Measurements from ENCODE around the gene PPP1R12B. TPM values are rescaled to one million over a fixed set of nuclear protein-coding genes. Genes with fewer than 3 reads are reported as not detected.
A peak's percentile ranks its signal among the peaks of the same experiment; 100 is the strongest.

The PPP1R12B gene, protein sequence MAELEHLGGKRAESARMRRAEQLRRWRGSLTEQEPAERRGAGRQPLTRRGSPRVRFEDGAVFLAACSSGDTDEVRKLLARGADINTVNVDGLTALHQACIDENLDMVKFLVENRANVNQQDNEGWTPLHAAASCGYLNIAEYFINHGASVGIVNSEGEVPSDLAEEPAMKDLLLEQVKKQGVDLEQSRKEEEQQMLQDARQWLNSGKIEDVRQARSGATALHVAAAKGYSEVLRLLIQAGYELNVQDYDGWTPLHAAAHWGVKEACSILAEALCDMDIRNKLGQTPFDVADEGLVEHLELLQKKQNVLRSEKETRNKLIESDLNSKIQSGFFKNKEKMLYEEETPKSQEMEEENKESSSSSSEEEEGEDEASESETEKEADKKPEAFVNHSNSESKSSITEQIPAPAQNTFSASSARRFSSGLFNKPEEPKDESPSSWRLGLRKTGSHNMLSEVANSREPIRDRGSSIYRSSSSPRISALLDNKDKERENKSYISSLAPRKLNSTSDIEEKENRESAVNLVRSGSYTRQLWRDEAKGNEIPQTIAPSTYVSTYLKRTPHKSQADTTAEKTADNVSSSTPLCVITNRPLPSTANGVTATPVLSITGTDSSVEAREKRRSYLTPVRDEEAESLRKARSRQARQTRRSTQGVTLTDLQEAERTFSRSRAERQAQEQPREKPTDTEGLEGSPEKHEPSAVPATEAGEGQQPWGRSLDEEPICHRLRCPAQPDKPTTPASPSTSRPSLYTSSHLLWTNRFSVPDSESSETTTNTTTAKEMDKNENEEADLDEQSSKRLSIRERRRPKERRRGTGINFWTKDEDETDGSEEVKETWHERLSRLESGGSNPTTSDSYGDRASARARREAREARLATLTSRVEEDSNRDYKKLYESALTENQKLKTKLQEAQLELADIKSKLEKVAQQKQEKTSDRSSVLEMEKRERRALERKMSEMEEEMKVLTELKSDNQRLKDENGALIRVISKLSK
- 100 to 1,000 TPM; 420 to 821 TPM for total RNA-seq

DNA sequence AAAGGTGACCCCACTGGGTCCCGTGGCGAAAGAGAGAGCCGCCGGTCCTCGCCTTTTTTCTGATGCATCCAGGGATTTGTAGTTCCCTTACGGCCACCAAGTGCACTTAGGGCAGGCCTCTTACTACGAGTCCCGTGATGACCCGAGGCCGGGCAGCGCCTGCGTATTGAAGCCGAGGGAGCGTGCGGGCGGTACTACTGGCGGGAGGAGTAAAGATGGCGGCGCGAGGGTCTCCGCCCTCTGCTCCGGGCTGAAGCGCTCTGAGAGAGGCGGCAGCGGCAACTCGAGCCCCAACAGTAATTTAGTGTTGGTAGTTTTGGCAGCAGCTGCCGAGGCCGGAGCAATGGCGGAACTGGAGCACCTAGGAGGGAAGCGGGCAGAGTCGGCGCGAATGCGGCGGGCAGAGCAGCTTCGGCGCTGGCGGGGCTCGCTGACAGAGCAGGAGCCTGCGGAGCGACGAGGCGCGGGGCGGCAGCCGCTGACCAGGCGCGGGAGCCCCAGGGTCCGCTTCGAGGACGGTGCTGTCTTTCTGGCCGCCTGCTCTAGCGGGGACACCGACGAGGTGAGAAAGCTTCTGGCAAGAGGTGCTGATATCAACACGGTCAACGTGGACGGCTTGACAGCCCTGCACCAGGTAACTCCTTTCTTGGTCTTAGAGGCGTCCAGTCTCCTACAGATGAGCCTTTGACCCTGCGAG lies at the start of gene PPP1R12B:
Gene PPP1R12B, plus strand, starts transcription at position 191 of the 697 bp plus-strand sequence. Its CDS starts 153 bp downstream, at position 344.
- no peaks in the 10 kb centered on the region for H3K9me3 ChIP-seq
- TF ChIP-seq CTCF (IDR thresholded peaks at IDR 0.05): peak in 1 of 2 donors; percentile 10

DNA sequence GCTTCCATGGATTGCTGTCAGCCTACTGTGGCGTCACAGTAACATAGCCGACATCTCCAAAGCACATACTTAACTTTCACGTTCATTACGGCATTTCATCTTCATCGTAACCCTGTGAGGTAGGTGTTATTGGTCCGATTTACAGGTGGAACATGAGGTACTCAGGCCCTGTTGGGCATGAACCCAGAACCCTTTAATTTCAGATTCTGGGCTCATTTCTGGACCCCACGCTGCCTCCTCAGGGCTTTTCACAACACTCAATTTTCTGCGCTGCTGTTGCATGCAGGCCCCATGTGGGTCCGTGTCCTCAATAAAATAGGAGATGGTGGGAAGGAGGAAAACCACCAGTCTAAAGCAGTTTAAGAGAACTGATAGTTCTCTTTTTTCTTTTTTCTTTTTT lies 46.3 kb upstream of the PPP1R12B start:
- Histone ChIP-seq H3K4me1 (peaks cover 0 to 6% of the 10 kb centered on the region in 2 donors), H3K9me3 (no peaks in the 10 kb centered on the region), H3K27ac (no peak overlapping the region), H3K27me3 (no peaks in the 10 kb centered on the region), H3K36me3 (no peaks in the 10 kb centered on the region), H3K4me3 (no peak overlapping the region)
- DNase-seq (ENCODE audit: low spot score): no peak
- TF ChIP-seq CTCF (IDR thresholded peaks at IDR 0.05): no peak

More for the DNA sequence above, at the start of gene PPP1R12B:
- Histone ChIP-seq H3K4me1 (peaks cover 0 to 18% of the 10 kb centered on the region in 2 donors), H3K27ac (peak within 1 kb of the TSS; percentile 89 to 94), H3K27me3 (no peaks in the 10 kb centered on the region), H3K4me3 (peak within 1 kb of the TSS; percentile 88 to 97), H3K36me3 (no peaks in the 10 kb centered on the region)
- peak; percentile 99 for DNase-seq (ENCODE audit: low spot score)

DNA sequence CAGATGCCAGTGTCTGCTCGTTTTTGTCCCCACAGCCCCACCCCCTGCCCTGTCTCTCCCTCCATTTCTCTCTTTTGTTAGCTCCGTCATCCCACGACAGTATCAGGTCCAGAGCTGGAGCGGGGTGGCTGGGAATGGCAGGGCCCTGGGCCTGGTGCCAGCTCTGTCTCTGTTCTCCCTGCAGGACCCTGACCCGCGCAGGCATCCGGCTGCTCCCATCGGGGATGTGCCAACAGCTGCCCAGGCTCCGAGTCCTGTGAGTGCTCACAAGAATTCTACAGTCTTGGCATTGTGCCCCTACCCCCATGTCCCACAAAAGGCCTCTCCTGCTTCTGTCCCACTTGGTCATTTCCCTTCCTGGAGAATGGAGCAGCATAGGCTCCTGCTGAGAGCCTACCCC lies 44.1 kb upstream of the PPP1R12B start:
- DNase-seq (ENCODE audit: low spot score): no peak
- peaks cover 0 to 6% of the 10 kb centered on the region in 2 donors for H3K4me1 ChIP-seq
- peak overlapping the region; percentile 31 to 74 for H3K27ac ChIP-seq
- no peaks in the 10 kb centered on the region for H3K9me3 ChIP-seq
- no peaks in the 10 kb centered on the region for H3K36me3 ChIP-seq
- TF ChIP-seq CTCF (IDR thresholded peaks at IDR 0.05): no peak
- no peaks in the 10 kb centered on the region for H3K27me3 ChIP-seq
- H3K4me3 ChIP-seq: no peak overlapping the region

GRCh38 chr1:202305168-202305567 lies 43.3 kb upstream of the PPP1R12B start:
- Histone ChIP-seq H3K27ac (peak overlapping the region; percentile 31 to 74), H3K36me3 (no peaks in the 10 kb centered on the region), H3K4me3 (no peak overlapping the region), H3K27me3 (no peaks in the 10 kb centered on the region), H3K9me3 (no peaks in the 10 kb centered on the region), H3K4me1 (peaks cover 0 to 6% of the 10 kb centered on the region in 2 donors)
- no peak for TF ChIP-seq CTCF (IDR thresholded peaks at IDR 0.05)
- DNase-seq (ENCODE audit: low spot score): no peak

All from right atrium auricular region (tissue), 2 donors.